ENCODE measurements around the gene UBE2L5.

Gene UBE2L5

GRCh38 chr13:30477346-30478195 is 55.3 kb downstream of the UBE2L5 start:
- no peak for DNase-seq (ENCODE audit: low read depth in 3 of 3)
